PC-9 (cell line): ENCODE measurements around the gene U2AF1.
"Not testable (repeated sequence)": the region's sequence is repeated elsewhere in the genome, so short reads cannot be mapped to it uniquely, and the experiment has no call there.

ENCODE experiments used
- CTCF ChIP-seq: fragments of 200-600 bp; sonication (generic); conservative IDR thresholded peaks from 2 replicates; pipeline ENCODE4 v1.6.1; 2017; ENCODE audit warnings: mixed run types, antibody characterized with exemption, mild to moderate bottlenecking, moderate library complexity
- EZH2 ChIP-seq: fragments of 200-600 bp; sonication (generic); IDR thresholded peaks from 2 replicates; pipeline ENCODE4 v1.8.0; 2017; ENCODE audit warnings: antibody characterized with exemption, low read depth

- not testable (repeated sequence) for TF ChIP-seq CTCF, EZH2
These were observed 39.3 kb upstream of the U2AF1 start for GRCh38 chr21:43146637-43147036.
